Endothelial cell (in vitro differentiated cells): ENCODE data around the gene LRBA. TPM values are rescaled to one million over a fixed set of nuclear protein-coding genes. Genes with fewer than 3 reads are reported as not detected.
"Not testable (repeated sequence)": the region's sequence is repeated elsewhere in the genome, so short reads cannot be mapped to it uniquely, and the experiment has no call there.

ENCODE experiments used
- DNase-seq: peaks from one replicate; pipeline ENCODE4 v3.0.0; 2021; ENCODE audit warnings: low spot score
- H3K27ac Mint-ChIP-seq: one replicate; pipeline ENCODE4 v1.8.0; 2021; ENCODE audit warnings: mixed read lengths, inconsistent platforms; ENCODE audit not compliant: unreplicated experiment
- H3K27me3 Mint-ChIP-seq: one replicate; pipeline ENCODE4 v1.8.0; 2021; ENCODE audit warnings: mild to moderate bottlenecking, moderate library complexity, mixed read lengths, inconsistent platforms; ENCODE audit not compliant: unreplicated experiment
- H3K36me3 Mint-ChIP-seq: one replicate; pipeline ENCODE4 v1.8.0; 2021; ENCODE audit warnings: mild to moderate bottlenecking, low read depth, mixed read lengths, inconsistent platforms; ENCODE audit not compliant: unreplicated experiment
- H3K4me1 Mint-ChIP-seq: one replicate; pipeline ENCODE4 v1.8.0; 2021; ENCODE audit warnings: mild to moderate bottlenecking, mixed read lengths, inconsistent platforms; ENCODE audit not compliant: unreplicated experiment
- H3K4me3 Mint-ChIP-seq: one replicate; pipeline ENCODE4 v1.8.0; 2021; ENCODE audit warnings: mild to moderate bottlenecking, mixed read lengths, inconsistent platforms; ENCODE audit not compliant: unreplicated experiment
- H3K9me3 Mint-ChIP-seq: one replicate; pipeline ENCODE4 v1.8.0; 2021; ENCODE audit warnings: mixed read lengths, inconsistent platforms; ENCODE audit not compliant: unreplicated experiment
- total RNA-seq: library from RNA; stranded (reverse); fragmentation: NEBNext Ultra II Directional; extraction: Animal tissue kit (Norgen Biotek cat#: 25700); gene quantifications from one replicate; pipeline ENCODE4 v1.2.1, GENCODE V29; 2021; ENCODE audit not compliant: unreplicated experiment
- TF ChIP-seq, protein P1 (sequence below): fragments of 200-600 bp; sonication (generic); IDR thresholded peaks from one replicate; pipeline ENCODE4 v1.5.0; 2021; ENCODE audit warnings: antibody characterized with exemption; ENCODE audit not compliant: unreplicated experiment

LRBA gene
- total RNA-seq, 1 donor from 2014 or later = 44.3 TPM

DNA sequence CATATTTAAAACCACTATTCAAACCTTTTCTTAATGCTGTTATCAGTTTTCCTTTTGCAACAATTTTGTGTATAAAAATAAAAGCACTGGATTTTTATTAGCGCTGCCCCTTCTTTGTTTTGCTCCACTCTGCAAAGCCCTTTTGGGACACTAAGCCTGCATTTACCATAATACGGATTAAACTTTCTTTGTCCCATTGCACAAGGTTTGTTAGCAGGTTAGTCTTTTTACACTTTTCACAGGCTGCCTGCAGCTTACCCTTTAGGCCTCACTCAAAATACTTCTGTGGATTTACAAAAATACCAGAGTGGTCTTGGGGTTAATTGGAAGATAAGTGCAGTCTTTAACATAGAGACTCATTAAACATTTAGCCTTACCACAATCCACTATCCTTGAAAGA lies 468.8 kb downstream of the LRBA start:
- TF ChIP-seq, protein P1, sequence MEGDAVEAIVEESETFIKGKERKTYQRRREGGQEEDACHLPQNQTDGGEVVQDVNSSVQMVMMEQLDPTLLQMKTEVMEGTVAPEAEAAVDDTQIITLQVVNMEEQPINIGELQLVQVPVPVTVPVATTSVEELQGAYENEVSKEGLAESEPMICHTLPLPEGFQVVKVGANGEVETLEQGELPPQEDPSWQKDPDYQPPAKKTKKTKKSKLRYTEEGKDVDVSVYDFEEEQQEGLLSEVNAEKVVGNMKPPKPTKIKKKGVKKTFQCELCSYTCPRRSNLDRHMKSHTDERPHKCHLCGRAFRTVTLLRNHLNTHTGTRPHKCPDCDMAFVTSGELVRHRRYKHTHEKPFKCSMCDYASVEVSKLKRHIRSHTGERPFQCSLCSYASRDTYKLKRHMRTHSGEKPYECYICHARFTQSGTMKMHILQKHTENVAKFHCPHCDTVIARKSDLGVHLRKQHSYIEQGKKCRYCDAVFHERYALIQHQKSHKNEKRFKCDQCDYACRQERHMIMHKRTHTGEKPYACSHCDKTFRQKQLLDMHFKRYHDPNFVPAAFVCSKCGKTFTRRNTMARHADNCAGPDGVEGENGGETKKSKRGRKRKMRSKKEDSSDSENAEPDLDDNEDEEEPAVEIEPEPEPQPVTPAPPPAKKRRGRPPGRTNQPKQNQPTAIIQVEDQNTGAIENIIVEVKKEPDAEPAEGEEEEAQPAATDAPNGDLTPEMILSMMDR = no peak
- Mint-ChIP-seq H3K27me3 (no peaks in the 10 kb centered on the region), H3K27ac (no peak overlapping the region), H3K9me3 (no peaks in the 10 kb centered on the region), H3K36me3 (no peaks in the 10 kb centered on the region), H3K4me3 (no peak overlapping the region), H3K4me1 (peaks cover 2% of the 10 kb centered on the region)
- DNase-seq = no peak

DNA sequence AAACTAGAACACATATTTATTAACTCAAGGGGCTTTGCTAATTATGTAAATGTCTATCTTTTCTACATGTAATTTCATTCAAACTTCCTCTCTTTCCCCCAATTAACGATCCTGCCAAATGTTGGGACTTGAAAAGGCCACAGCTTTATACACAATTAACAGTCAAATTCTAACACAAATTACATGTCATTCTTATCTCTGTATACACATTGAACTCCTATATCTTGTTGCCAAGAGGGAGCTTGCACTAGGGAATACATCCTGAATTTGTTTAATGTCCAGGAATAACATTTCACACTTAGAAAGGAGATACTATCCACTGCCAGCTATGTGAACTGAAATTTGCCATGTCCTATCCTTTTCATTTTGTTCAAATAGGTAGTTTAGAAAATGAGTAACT lies 472.0 kb downstream of the LRBA start:
- TF ChIP-seq, protein P1 = no peak
- no peak for DNase-seq
- Mint-ChIP-seq H3K27me3 (no peaks in the 10 kb centered on the region), H3K9me3 (no peaks in the 10 kb centered on the region), H3K4me1 (peaks cover 8% of the 10 kb centered on the region), H3K27ac (no peak overlapping the region), H3K4me3 (no peak overlapping the region), H3K36me3 (no peaks in the 10 kb centered on the region)

GRCh38 chr4:150541681-150542080 lies 473.4 kb downstream of the LRBA start:
- Mint-ChIP-seq H3K27ac (no peak overlapping the region), H3K27me3 (no peaks in the 10 kb centered on the region), H3K9me3 (no peaks in the 10 kb centered on the region), H3K4me3 (no peak overlapping the region), H3K36me3 (no peaks in the 10 kb centered on the region), H3K4me1 (peaks cover 8% of the 10 kb centered on the region)
- TF ChIP-seq, protein P1 = no peak
- DNase-seq = no peak

DNA sequence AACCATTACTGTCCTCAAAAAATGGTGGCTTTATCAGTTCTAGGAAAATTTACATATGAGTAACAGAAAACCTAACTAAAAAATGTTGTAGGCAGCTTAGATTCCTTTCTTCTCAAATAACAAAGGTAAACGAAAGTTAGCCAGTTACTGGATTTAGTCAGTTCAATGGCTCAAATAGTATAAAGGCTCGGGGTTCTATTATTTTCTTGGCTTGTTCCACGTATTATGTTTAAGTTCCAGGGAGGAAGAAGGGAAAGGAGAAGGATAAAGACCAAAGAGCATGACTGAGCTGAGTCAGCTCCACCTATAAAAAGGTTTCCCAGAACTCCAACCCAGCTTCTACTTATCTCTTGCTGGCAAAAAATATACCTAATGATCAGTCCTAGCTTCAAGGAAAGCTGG lies 474.1 kb downstream of the LRBA start:
- no peaks in the 10 kb centered on the region for H3K9me3 Mint-ChIP-seq
- H3K4me1 Mint-ChIP-seq = peaks cover 8% of the 10 kb centered on the region
- no peak overlapping the region for H3K27ac Mint-ChIP-seq
- no peaks in the 10 kb centered on the region for H3K36me3 Mint-ChIP-seq
- no peak overlapping the region for H3K4me3 Mint-ChIP-seq
- no peak for DNase-seq
- TF ChIP-seq, protein P1 = no peak
- H3K27me3 Mint-ChIP-seq = no peaks in the 10 kb centered on the region

DNA sequence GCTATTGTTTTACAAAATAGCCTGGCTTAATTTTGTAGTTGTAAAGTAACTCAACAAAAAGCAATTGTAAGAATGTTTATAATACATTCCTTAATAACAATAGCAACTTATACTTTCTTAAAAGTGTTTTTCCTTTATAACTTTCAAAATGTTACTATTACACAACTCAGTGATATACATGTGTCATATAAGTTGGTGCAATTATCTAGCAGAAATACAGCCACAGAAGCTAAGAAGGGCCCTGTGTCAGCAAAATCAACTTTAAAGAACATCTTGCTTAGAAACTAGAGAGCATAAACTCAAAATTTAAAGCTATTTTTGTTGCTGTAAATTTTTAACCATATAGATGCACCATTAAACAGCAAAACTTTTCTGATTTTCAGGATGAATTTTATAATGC lies 474.5 kb downstream of the LRBA start:
- Mint-ChIP-seq H3K9me3 (no peaks in the 10 kb centered on the region), H3K27me3 (no peaks in the 10 kb centered on the region), H3K4me3 (no peak overlapping the region), H3K27ac (no peak overlapping the region), H3K4me1 (peaks cover 8% of the 10 kb centered on the region), H3K36me3 (no peaks in the 10 kb centered on the region)
- no peak for DNase-seq
- TF ChIP-seq, protein P1 = no peak

DNA sequence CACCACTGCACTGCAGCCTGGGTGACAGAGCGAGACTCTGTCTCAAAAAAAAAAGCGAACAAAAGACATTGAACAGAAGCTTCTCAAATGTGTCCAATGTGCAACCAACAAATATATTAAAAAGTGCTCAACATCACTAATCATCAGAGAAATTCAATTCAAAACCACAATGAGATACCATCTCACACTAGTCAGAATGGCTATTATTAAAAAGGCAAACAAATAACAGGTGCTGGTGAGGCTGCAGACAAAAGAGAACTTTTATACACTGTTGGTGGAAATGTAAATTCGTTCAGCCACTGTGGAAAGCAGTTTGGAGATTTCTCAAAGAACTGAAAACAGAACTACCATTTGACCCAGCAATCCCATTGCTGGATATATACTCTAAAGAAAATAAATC lies 477.2 kb downstream of the LRBA start:
- not testable (repeated sequence) for H3K9me3 Mint-ChIP-seq, DNase-seq, H3K27me3 Mint-ChIP-seq, H3K27ac Mint-ChIP-seq, H3K4me3 Mint-ChIP-seq, H3K36me3 Mint-ChIP-seq, H3K4me1 Mint-ChIP-seq
